ENCODE measurements around the gene PHKG1. TPM values are rescaled to one million over a fixed set of nuclear protein-coding genes. Genes with fewer than 3 reads are reported as not detected.
"Not testable (repeated sequence)": the region's sequence is repeated elsewhere in the genome, so short reads cannot be mapped to it uniquely, and the experiment has no call there.

Gene PHKG1
- total RNA-seq, 1 donor: 1.8 TPM

DNA sequence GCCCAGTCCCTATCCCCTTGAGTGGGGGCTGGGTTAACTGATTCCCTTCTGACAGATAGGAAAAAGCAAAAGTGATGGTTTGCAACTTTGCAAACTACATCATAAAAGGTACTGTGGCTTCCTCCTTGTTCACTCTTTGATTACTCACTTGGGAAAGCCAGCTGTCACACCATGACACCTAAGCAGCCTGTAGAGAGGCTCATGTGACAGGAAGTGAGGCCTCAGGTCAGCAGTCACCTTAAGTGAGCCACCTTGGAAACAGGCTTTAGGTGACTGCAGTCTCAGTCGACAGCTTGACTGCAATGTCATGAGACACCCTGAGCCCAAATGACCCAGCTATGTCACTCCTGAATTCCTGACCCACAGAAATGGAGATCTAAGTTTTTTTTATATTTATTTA is 17.9 kb upstream of the PHKG1 start:
- Histone ChIP-seq H3K9me3 (ENCODE audit: low read depth, low read length) (no peaks in the 10 kb centered on the region), H4K20me1 (ENCODE audit: insufficient read depth, low read length) (peaks cover 2% of the 10 kb centered on the region), H3K4me3 (ENCODE audit: insufficient read depth, low read length) (no peak overlapping the region), H3K36me3 (ENCODE audit: insufficient read depth, low read length) (no peaks in the 10 kb centered on the region), H3K27me3 (ENCODE audit: insufficient read depth, low read length) (no peaks in the 10 kb centered on the region), H3K4me2 (ENCODE audit: insufficient read depth, low read length) (no peak overlapping the region), H2AFZ (ENCODE audit: low read length) (no peak overlapping the region), H3K79me2 (ENCODE audit: insufficient read depth, low read length) (peaks cover 7% of the 10 kb centered on the region), H3K4me1 (ENCODE audit: insufficient read depth, low read length) (no peaks in the 10 kb centered on the region), H3K27ac (ENCODE audit: low read depth, low read length) (no peak overlapping the region)
- TF ChIP-seq, protein P1, sequence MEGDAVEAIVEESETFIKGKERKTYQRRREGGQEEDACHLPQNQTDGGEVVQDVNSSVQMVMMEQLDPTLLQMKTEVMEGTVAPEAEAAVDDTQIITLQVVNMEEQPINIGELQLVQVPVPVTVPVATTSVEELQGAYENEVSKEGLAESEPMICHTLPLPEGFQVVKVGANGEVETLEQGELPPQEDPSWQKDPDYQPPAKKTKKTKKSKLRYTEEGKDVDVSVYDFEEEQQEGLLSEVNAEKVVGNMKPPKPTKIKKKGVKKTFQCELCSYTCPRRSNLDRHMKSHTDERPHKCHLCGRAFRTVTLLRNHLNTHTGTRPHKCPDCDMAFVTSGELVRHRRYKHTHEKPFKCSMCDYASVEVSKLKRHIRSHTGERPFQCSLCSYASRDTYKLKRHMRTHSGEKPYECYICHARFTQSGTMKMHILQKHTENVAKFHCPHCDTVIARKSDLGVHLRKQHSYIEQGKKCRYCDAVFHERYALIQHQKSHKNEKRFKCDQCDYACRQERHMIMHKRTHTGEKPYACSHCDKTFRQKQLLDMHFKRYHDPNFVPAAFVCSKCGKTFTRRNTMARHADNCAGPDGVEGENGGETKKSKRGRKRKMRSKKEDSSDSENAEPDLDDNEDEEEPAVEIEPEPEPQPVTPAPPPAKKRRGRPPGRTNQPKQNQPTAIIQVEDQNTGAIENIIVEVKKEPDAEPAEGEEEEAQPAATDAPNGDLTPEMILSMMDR (IDR thresholded peaks at IDR 0.05; ENCODE audit: extremely low read depth, low read depth, low read length): no peak
- DNase-seq (ENCODE audit: insufficient read length, low spot score, missing footprints): no peak

DNA sequence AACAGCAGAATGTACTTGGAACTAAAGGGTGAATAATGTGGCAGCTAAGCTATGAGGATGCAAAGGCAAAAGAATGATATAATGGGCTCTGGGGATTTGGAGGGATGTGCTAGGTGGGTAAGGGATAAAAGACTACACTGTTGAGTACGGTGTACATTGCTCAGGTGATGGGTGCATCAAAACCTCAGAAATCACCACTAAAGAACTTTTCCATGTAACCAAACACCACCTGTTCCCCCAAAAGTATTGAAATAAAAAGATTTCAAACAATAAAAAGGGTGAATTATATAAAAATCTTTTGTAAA is 15.2 kb upstream of the PHKG1 start:
- Histone ChIP-seq H3K4me1 (ENCODE audit: insufficient read depth, low read length) (peaks cover 8% of the 10 kb centered on the region), H3K27me3 (ENCODE audit: insufficient read depth, low read length) (no peaks in the 10 kb centered on the region), H3K27ac (ENCODE audit: low read depth, low read length) (no peak overlapping the region), H3K9me3 (ENCODE audit: low read depth, low read length) (no peaks in the 10 kb centered on the region), H3K36me3 (ENCODE audit: insufficient read depth, low read length) (peaks cover 15% of the 10 kb centered on the region), H3K4me3 (ENCODE audit: insufficient read depth, low read length) (no peak overlapping the region), H3K79me2 (ENCODE audit: insufficient read depth, low read length) (peaks cover 30% of the 10 kb centered on the region), H4K20me1 (ENCODE audit: insufficient read depth, low read length) (peaks cover 16% of the 10 kb centered on the region), H2AFZ (ENCODE audit: low read length) (peak overlapping the region; percentile 45), H3K4me2 (ENCODE audit: insufficient read depth, low read length) (no peak overlapping the region)
- TF ChIP-seq, protein P1 (IDR thresholded peaks at IDR 0.05; ENCODE audit: extremely low read depth, low read depth, low read length): no peak
- no peak for DNase-seq (ENCODE audit: insufficient read length, low spot score, missing footprints)

DNA sequence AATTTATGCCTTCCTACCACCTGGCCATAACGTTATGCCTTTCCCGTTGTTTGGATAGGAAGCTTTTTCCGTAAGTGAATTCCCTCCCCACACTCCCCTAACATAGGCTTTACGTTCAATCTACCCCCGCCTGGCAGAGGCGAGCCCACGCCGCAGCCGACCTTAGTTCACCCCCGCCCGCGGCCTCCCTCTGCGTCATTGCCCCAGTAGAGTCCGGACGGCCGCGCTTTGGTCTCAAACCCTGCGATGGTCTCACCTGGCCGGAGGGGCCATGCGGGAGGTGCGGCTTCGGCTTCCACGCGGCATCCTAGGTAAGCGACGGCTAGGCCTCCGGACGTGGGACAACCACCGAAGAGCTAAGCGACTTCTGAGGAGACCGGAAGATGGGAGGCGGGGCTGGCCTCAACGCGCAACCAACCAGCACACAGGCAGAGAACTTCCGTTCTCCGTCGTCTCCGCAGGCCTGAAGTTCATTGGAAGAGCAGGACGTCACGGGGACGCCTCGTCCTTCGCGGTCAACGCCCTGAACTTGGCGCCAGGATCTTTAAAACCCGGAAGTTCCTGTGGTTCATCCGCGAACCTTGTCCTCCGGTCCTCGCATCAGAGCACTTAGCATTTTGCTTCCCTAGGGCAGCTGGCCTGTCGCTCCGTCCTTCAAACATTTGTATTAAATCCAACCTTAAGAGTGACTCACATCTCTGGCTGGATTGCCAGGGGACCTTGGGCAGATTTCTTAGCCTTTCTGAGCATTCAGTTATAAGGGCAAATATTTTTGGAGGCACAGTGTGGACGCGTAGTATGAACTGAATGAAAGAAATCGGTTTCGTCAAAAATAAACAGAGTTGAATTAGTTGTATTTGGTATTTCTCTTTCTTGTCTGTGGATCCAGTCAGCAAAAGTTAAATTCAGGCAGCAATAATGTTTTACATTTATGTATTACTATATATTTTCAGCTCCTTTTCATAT is 13.6 kb upstream of the PHKG1 start, which contains the start of gene CHCHD2:
Gene CHCHD2 (minus strand): TSS at position 369 of the 966 bp plus-strand sequence. CDS start 63 bp downstream, at position 306.
- peaks cover 33% of the 10 kb centered on the region for H3K79me2 ChIP-seq (ENCODE audit: insufficient read depth, low read length)
- peak; percentile 97 for DNase-seq (ENCODE audit: insufficient read length, low spot score, missing footprints)
- peaks cover 30% of the 10 kb centered on the region for H3K36me3 ChIP-seq (ENCODE audit: insufficient read depth, low read length)
- H3K4me2 ChIP-seq (ENCODE audit: insufficient read depth, low read length): peak within 1 kb of the TSS; percentile 93
- H3K4me3 ChIP-seq (ENCODE audit: insufficient read depth, low read length): peak within 1 kb of the TSS; percentile 100
- peak within 1 kb of the TSS; percentile 100 for H3K27ac ChIP-seq (ENCODE audit: low read depth, low read length)
- H3K27me3 ChIP-seq (ENCODE audit: insufficient read depth, low read length): no peaks in the 10 kb centered on the region
- H2AFZ ChIP-seq (ENCODE audit: low read length): peak within 1 kb of the TSS; percentile 88
- no peaks in the 10 kb centered on the region for H3K9me3 ChIP-seq (ENCODE audit: low read depth, low read length)
- TF ChIP-seq, protein P1 (IDR thresholded peaks at IDR 0.05; ENCODE audit: extremely low read depth, low read depth, low read length): no peak
- H4K20me1 ChIP-seq (ENCODE audit: insufficient read depth, low read length): peaks cover 16% of the 10 kb centered on the region
- H3K4me1 ChIP-seq (ENCODE audit: insufficient read depth, low read length): peaks cover 8% of the 10 kb centered on the region

- peak overlapping the region; percentile 76 for H2AFZ ChIP-seq (ENCODE audit: low read length)
- H3K27ac ChIP-seq (ENCODE audit: low read depth, low read length): peak overlapping the region; percentile 100
- H3K4me3 ChIP-seq (ENCODE audit: insufficient read depth, low read length): peak overlapping the region; percentile 100
- peak overlapping the region; percentile 93 for H3K4me2 ChIP-seq (ENCODE audit: insufficient read depth, low read length)
- peaks cover 8% of the 10 kb centered on the region for H3K4me1 ChIP-seq (ENCODE audit: insufficient read depth, low read length)
- DNase-seq (ENCODE audit: insufficient read length, low spot score, missing footprints): no peak
- no peaks in the 10 kb centered on the region for H3K9me3 ChIP-seq (ENCODE audit: low read depth, low read length)
- peaks cover 16% of the 10 kb centered on the region for H4K20me1 ChIP-seq (ENCODE audit: insufficient read depth, low read length)
- no peaks in the 10 kb centered on the region for H3K27me3 ChIP-seq (ENCODE audit: insufficient read depth, low read length)
- H3K36me3 ChIP-seq (ENCODE audit: insufficient read depth, low read length): peaks cover 38% of the 10 kb centered on the region
- TF ChIP-seq, protein P1 (IDR thresholded peaks at IDR 0.05; ENCODE audit: extremely low read depth, low read depth, low read length): no peak
- H3K79me2 ChIP-seq (ENCODE audit: insufficient read depth, low read length): peaks cover 33% of the 10 kb centered on the region
Measured at GRCh38 chr7:56105508-56105907, 12.8 kb upstream of the PHKG1 start.

- Histone ChIP-seq H3K36me3 (ENCODE audit: insufficient read depth, low read length) (peaks cover 50% of the 10 kb centered on the region), H4K20me1 (ENCODE audit: insufficient read depth, low read length) (peaks cover 16% of the 10 kb centered on the region), H3K79me2 (ENCODE audit: insufficient read depth, low read length) (peaks cover 33% of the 10 kb centered on the region)
- not testable (repeated sequence) for H3K9me3 ChIP-seq (ENCODE audit: low read depth, low read length); H3K4me2 ChIP-seq (ENCODE audit: insufficient read depth, low read length); H3K27ac ChIP-seq (ENCODE audit: low read depth, low read length); H3K4me1 ChIP-seq (ENCODE audit: insufficient read depth, low read length); DNase-seq (ENCODE audit: insufficient read length, low spot score, missing footprints); H3K27me3 ChIP-seq (ENCODE audit: insufficient read depth, low read length); H2AFZ ChIP-seq (ENCODE audit: low read length); H3K4me3 ChIP-seq (ENCODE audit: insufficient read depth, low read length)
Measured at GRCh38 chr7:56104138-56104537, 11.4 kb upstream of the PHKG1 start.

Data from osteoblast (primary cell).